Stomach (tissue), 9 donors: ENCODE results near the gene RABL6. TPM values are rescaled to one million over a fixed set of nuclear protein-coding genes. Genes with fewer than 3 reads are reported as not detected.
A peak's percentile ranks its signal among the peaks of the same experiment; 100 is the strongest.
"Not testable (repeated sequence)": the region's sequence is repeated elsewhere in the genome, so short reads cannot be mapped to it uniquely, and the experiment has no call there.

Experiments used
- DNase-seq, 2 donors: peaks; one replicate each; pipeline versions ENCODE4 v3.0.0 to v3.0.0-alpha.2; 2013 to 2019
- H3K27ac ChIP-seq, 5 donors: fragments of 200-600 bp in 4 of 5; sonication (generic) in 4 of 5; one replicate each; pipeline ENCODE4 v1.5.1; 2013 to 2019; ENCODE audit warnings: mild to moderate bottlenecking in 1 of 5, moderate library complexity in 1 of 5
- H3K27me3 ChIP-seq, 3 donors: fragments of 200-600 bp; sonication (generic); one replicate each; pipeline ENCODE4 v1.5.1; 2017 to 2019; ENCODE audit warnings: mixed run types in 1 of 3
- H3K36me3 ChIP-seq, 4 donors: fragments of 200-600 bp; sonication (generic); 1 replicate in 3 of 4; 2 replicates in 1 of 4; pipeline ENCODE4 v1.5.1; 2016 to 2019
- H3K4me1 ChIP-seq, 4 donors: fragments of 200-600 bp; sonication (generic); one replicate each; pipeline ENCODE4 v1.5.1; 2016 to 2019
- H3K4me3 ChIP-seq, 4 donors: fragments of 200-600 bp; sonication (generic) in 3 of 4; one replicate each; pipeline ENCODE4 v1.5.1; 2016 to 2019; ENCODE audit warnings: mild to moderate bottlenecking in 1 of 4
- H3K9me3 ChIP-seq, 4 donors: fragments of 200-600 bp; sonication (generic); one replicate each; pipeline ENCODE4 v1.5.1; 2016 to 2019
- CTCF ChIP-seq, 7 experiments: fragments of 450-650 bp in 4 of 7; fragments of 200-600 bp in 3 of 7; sonication (generic) in 3 of 7; IDR thresholded peaks; one replicate each; pipeline ENCODE4 v1.5.1; 2016 to 2019; ENCODE audit warnings: antibody characterized with exemption in 7 of 7, control low read depth in 2 of 7, mild to moderate bottlenecking in 1 of 7
- EP300 ChIP-seq: sonication (generic); formaldehyde crosslinking; IDR thresholded peaks from one replicate; pipeline ENCODE4 v1.6.1; 2017; ENCODE audit warnings: antibody characterized with exemption
- POLR2A ChIP-seq, 4 donors: fragments of 450-650 bp; IDR thresholded peaks; one replicate each; pipeline ENCODE4 v1.6.1; 2016; ENCODE audit warnings: antibody characterized with exemption in 4 of 4, control low read depth in 2 of 4, mild to moderate bottlenecking in 1 of 4, moderate library complexity in 1 of 4
- POLR2AphosphoS5 ChIP-seq, 3 donors: sonication (generic); formaldehyde crosslinking; IDR thresholded peaks; one replicate each; pipeline ENCODE4 v1.6.1; 2016; ENCODE audit warnings: antibody characterized with exemption in 3 of 3
- WGBS, 5 donors: extraction: QIAGEN DNeasy Blood & Tissue Kit in 3 of 5; methylation state at CpG; one replicate each; pipeline versions ENCODE4 v1.1.5 to v1.1.7; 2013 to 2018; 5-methylcytosine and 5-hydroxymethylcytosine counted together
- intact Hi-C: fragments of 100-400 bp; cut with DNase I; formaldehyde crosslinking; loops from one replicate; pipeline ENCODE4 v1.15.1; 2023; ENCODE audit warnings: low total_unique reads
- polyA plus RNA-seq, 3 donors: library from polyadenylated mRNA; stranded (reverse); fragments of 200-250 nt; gene quantifications; one replicate each; pipeline ENCODE4 v1.2.3, GENCODE V29; 2013
- total RNA-seq, 5 donors: library from RNA; depleted of rRNA; stranded (reverse); fragments of >200 nt; gene quantifications; one replicate each; pipeline versions ENCODE4 v1.1.0 to v1.2.3, GENCODE V29; 2014 to 2016
- donor health status: healthy with polysubstance abuse.
- donor health status: Bipolar disorder and iron deficiency.
- donor health status: healthy.

The RABL6 gene
- total and polyA plus RNA-seq, 8 donors, result 47.4 to 615 (median 62.9) TPM

- WGBS, 5 donors, result 84 to 93% (median 88%) methylated on average over 5 of the region's 5 CpGs
These were observed 68.7 kb downstream of the RABL6 start for GRCh38 chr9:136876476-136876875.

GRCh38 chr9:136880651-136881050 is 72.9 kb downstream of the RABL6 start:
- H3K4me1 ChIP-seq, result peaks cover 18 to 35% (median 22%) of the 10 kb centered on the region in 4 donors
- H3K27me3 ChIP-seq, result no peaks in the 10 kb centered on the region
- no peak overlapping the region for H3K27ac ChIP-seq
- no peak overlapping the region for H3K4me3 ChIP-seq
- TF ChIP-seq POLR2A (IDR thresholded peaks at IDR 0.05) (no peak), POLR2AphosphoS5 (IDR thresholded peaks at IDR 0.05) (no peak), CTCF (IDR thresholded peaks at IDR 0.05) (no peak), EP300 (no peak)
- intact Hi-C loops, result no loop called here
- H3K36me3 ChIP-seq, result no peaks in the 10 kb centered on the region
- no peak for DNase-seq
- 79 to 91% (median 85%) methylated on average over 9 to 11 of the region's 11 CpGs for WGBS, 5 donors
- H3K9me3 ChIP-seq, result no peaks in the 10 kb centered on the region

More at GRCh38 chr9:136876476-136876875, 68.7 kb downstream of the RABL6 start:
- peaks cover under 1 to 5% (median 2%) of the 10 kb centered on the region in 4 donors for H3K4me1 ChIP-seq
- intact Hi-C loops, result no loop called here
- no peak overlapping the region for H3K27ac ChIP-seq
- DNase-seq, result no peak
- H3K36me3 ChIP-seq, result no peaks in the 10 kb centered on the region
- peaks cover 0 to 4% (median 0%) of the 10 kb centered on the region in 4 donors for H3K9me3 ChIP-seq
- H3K4me3 ChIP-seq, result no peak overlapping the region
- no peaks in the 10 kb centered on the region for H3K27me3 ChIP-seq
- TF ChIP-seq EP300, result no peak
- TF ChIP-seq POLR2AphosphoS5 (IDR thresholded peaks at IDR 0.05), result no peak
- TF ChIP-seq CTCF (IDR thresholded peaks at IDR 0.05), result no peak
- no peak for TF ChIP-seq POLR2A (IDR thresholded peaks at IDR 0.05)

GRCh38 chr9:136881691-136882108 is 74.0 kb downstream of the RABL6 start:
- intact Hi-C loops, result no loop called here
- peak; percentile 61 to 79 for DNase-seq
- peak overlapping the region; percentile 35 to 74 (median 66) for H3K27ac ChIP-seq
- H3K9me3 ChIP-seq, result no peaks in the 10 kb centered on the region
- peaks cover 21 to 40% (median 26%) of the 10 kb centered on the region in 4 donors for H3K4me1 ChIP-seq
- H3K36me3 ChIP-seq, result no peaks in the 10 kb centered on the region
- no peaks in the 10 kb centered on the region for H3K27me3 ChIP-seq
- TF ChIP-seq POLR2A (IDR thresholded peaks at IDR 0.05), result no peak
- TF ChIP-seq EP300, result no peak
- no peak for TF ChIP-seq CTCF (IDR thresholded peaks at IDR 0.05)
- no peak for TF ChIP-seq POLR2AphosphoS5 (IDR thresholded peaks at IDR 0.05)
- WGBS, 5 donors, result 6 to 26% (median 9%) methylated on average over 4 to 9 of the region's 9 CpGs
- peak overlapping the region in 3 of 4 donors; percentile 22 to 35 (median 28) for H3K4me3 ChIP-seq

- WGBS, 5 donors, result 32 to 50% (median 39%) methylated on average over 15 to 19 of the region's 19 CpGs
- Histone ChIP-seq H3K4me3 (peak overlapping the region in 3 of 4 donors; percentile 22 to 35 (median 28)), H3K27me3 (no peaks in the 10 kb centered on the region), H3K9me3 (no peaks in the 10 kb centered on the region), H3K27ac (peak overlapping the region; percentile 34 to 74 (median 66)), H3K4me1 (peaks cover 21 to 45% (median 32%) of the 10 kb centered on the region in 4 donors), H3K36me3 (no peaks in the 10 kb centered on the region)
- TF ChIP-seq POLR2AphosphoS5 (IDR thresholded peaks at IDR 0.05), result peak in 2 of 3 donors; percentile 10 to 70
- TF ChIP-seq CTCF (IDR thresholded peaks at IDR 0.05), result no peak
- TF ChIP-seq POLR2A (IDR thresholded peaks at IDR 0.05), result no peak
- no peak for TF ChIP-seq EP300
- intact Hi-C loops, result no loop called here
- DNase-seq, result peak; percentile 77 to 88
These were observed 74.6 kb downstream of the RABL6 start for GRCh38 chr9:136882109-136882946.

- intact Hi-C loops, H3K27me3 ChIP-seq, H3K36me3 ChIP-seq, H3K9me3 ChIP-seq, DNase-seq, H3K4me3 ChIP-seq: not testable (repeated sequence)
- Histone ChIP-seq H3K4me1 (peaks cover 21 to 51% (median 37%) of the 10 kb centered on the region in 4 donors), H3K27ac (peak overlapping the region in 3 of 5 donors; percentile 66 to 74 (median 69))
- WGBS, 5 donors, result 72 to 83% (median 82%) methylated on average over 9 of the region's 9 CpGs
These were observed 75.2 kb downstream of the RABL6 start for GRCh38 chr9:136882947-136883283.

GRCh38 chr9:136883670-136884069 is 75.9 kb downstream of the RABL6 start:
- intact Hi-C loops, DNase-seq: not testable (repeated sequence)

More at GRCh38 chr9:136883670-136884069, 75.9 kb downstream of the RABL6 start:
- H3K4me1 ChIP-seq, result peaks cover 21 to 59% (median 44%) of the 10 kb centered on the region in 4 donors
- 87 to 91% (median 89%) methylated on average over 10 of the region's 10 CpGs for WGBS, 5 donors
- H3K4me3 ChIP-seq, H3K27me3 ChIP-seq, H3K27ac ChIP-seq, H3K36me3 ChIP-seq, H3K9me3 ChIP-seq: not testable (repeated sequence)
